Measurements from ENCODE around the gene DPH1. TPM values are rescaled to one million over a fixed set of nuclear protein-coding genes. Genes with fewer than 3 reads are reported as not detected.

The DPH1 gene
- total RNA-seq, 4 donors from 2014 or later: 41.6 to 61.1 (median 49.3) TPM

DNA sequence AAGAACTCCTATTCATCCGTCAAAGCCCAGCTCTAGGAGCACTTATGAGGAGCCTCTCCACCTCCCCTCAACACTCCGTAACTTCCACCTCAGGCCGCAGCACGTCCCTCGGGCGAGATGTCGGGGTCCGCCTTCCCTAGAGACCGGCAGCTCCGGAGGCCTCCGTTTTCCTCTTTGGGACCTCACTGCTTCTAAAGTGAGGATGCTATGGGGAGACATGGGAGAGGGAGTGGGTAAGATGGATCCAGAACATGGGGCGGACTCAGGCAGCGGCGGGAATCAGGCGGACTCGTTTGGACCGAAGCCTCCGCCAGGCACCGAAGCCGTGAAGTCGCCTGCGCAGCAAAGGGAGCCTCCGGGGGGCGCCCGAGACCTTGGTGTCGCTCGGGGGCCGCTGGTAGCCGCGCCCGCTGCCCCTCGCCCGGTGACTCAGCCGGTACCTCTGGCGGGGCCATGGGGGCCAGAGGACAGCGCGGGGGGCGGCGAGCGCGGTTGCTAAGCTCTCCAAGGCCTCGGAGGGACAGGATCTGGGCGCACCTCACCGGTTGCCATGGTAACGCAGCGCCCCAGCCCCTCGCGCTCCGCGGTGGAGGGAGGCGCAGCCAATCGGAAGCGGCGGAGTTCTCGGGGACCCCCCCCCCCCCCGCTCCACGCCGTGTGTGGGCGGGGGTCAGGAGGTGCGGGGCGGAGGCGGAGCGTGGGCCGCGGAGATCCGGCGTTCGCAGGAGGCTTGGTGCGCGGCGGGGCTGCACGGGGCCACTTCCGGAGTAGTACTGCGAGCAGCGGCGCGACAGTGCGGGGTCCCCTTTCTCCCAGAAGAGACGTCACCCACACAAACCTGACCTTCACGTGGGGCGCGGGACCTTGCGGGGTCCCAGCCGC, 23.7 kb downstream of the DPH1 start:
- Histone ChIP-seq H3K9me3 (no peaks in the 10 kb centered on the region), H3K4me1 (peaks cover 28 to 69% of the 10 kb centered on the region in 2 donors), H3K4me3 (replicated peaks in 1 of 3) (peak overlapping the region in 1 of 3 donors; percentile 8), H3K27me3 (peaks cover 5% of the 10 kb centered on the region), H3K27ac (peak overlapping the region in 2 of 3 donors; percentile 44 to 58), H3K36me3 (peaks cover 0 to 5% of the 10 kb centered on the region in 2 donors)
- DNase-seq: peak; percentile 56 to 59
- no peak for TF ChIP-seq POLR2A (IDR thresholded peaks at IDR 0.05)
- TF ChIP-seq, protein P1, sequence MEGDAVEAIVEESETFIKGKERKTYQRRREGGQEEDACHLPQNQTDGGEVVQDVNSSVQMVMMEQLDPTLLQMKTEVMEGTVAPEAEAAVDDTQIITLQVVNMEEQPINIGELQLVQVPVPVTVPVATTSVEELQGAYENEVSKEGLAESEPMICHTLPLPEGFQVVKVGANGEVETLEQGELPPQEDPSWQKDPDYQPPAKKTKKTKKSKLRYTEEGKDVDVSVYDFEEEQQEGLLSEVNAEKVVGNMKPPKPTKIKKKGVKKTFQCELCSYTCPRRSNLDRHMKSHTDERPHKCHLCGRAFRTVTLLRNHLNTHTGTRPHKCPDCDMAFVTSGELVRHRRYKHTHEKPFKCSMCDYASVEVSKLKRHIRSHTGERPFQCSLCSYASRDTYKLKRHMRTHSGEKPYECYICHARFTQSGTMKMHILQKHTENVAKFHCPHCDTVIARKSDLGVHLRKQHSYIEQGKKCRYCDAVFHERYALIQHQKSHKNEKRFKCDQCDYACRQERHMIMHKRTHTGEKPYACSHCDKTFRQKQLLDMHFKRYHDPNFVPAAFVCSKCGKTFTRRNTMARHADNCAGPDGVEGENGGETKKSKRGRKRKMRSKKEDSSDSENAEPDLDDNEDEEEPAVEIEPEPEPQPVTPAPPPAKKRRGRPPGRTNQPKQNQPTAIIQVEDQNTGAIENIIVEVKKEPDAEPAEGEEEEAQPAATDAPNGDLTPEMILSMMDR (IDR thresholded peaks at IDR 0.05): peak in 4 of 6 experiments; percentile 19 to 48 (median 38)
- 17 to 26% methylated on average over 17 to 20 of the region's 84 CpGs for WGBS, 2 donors
- intact Hi-C loops (cut with DNase I): loop anchor here (2.0 kb wide), 1 partner anchor 191 kb away; no protein-coding TSS in a partner anchor

DNA sequence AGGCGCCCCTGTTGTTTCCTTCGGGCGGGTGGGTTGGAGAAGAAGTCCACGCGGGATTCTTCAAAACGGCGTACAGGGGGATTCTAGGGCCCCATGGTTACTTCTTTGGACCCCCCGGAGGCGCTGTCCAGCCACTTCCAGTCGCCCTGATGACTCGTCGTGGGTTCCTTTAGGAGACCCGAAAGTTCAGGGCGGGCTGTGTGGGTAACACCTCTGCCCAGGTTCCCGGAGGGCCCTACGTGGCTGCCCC, 24.2 kb downstream of the DPH1 start:
- peak overlapping the region in 2 of 3 donors; percentile 44 to 58 for H3K27ac ChIP-seq
- intact Hi-C loops (cut with DNase I): loop anchor here (2.0 kb wide), 1 partner anchor 191 kb away; no protein-coding TSS in a partner anchor
- peak overlapping the region in 1 of 3 donors; percentile 8 for H3K4me3 ChIP-seq (replicated peaks in 1 of 3)
- peaks cover 5% of the 10 kb centered on the region for H3K27me3 ChIP-seq
- peaks cover 0 to 6% of the 10 kb centered on the region in 2 donors for H3K36me3 ChIP-seq
- H3K4me1 ChIP-seq: peaks cover 26 to 69% of the 10 kb centered on the region in 2 donors
- TF ChIP-seq, protein P1 (IDR thresholded peaks at IDR 0.05): no peak
- no peak for TF ChIP-seq POLR2A (IDR thresholded peaks at IDR 0.05)
- H3K9me3 ChIP-seq: no peaks in the 10 kb centered on the region
- DNase-seq: no peak
- 7 to 10% methylated on average over 8 to 12 of the region's 16 CpGs for WGBS, 2 donors

GRCh38 chr17:2054512-2055291, 24.7 kb downstream of the DPH1 start, which contains the start of gene HIC1:
Gene HIC1 (plus strand): TSS chr17:2055103. CDS start chr17:2056691, 1,588 bp downstream.
- Histone ChIP-seq H3K27ac (peak within 1 kb of the TSS; percentile 87 to 91 (median 90)), H3K27me3 (peaks cover 5% of the 10 kb centered on the region), H3K9me3 (no peaks in the 10 kb centered on the region), H3K36me3 (peaks cover 0 to 6% of the 10 kb centered on the region in 2 donors), H3K4me3 (replicated peaks in 1 of 3) (peak within 1 kb of the TSS in 2 of 3 donors; percentile 21 to 58), H3K4me1 (peaks cover 23 to 71% of the 10 kb centered on the region in 2 donors)
- DNase-seq: peak; percentile 61 to 72
- TF ChIP-seq POLR2A (IDR thresholded peaks at IDR 0.05): peak in 1 of 2 donors; percentile 56
- TF ChIP-seq, protein P1 (IDR thresholded peaks at IDR 0.05): peak in 5 of 6 experiments; percentile 94 to 98 (median 97)
- 3% methylated on average over 43 of the region's 72 CpGs; no CpG with 5 or more reads in 1 of the 2 donors for WGBS, 2 donors
- intact Hi-C loops (cut with DNase I): loop anchor here (2.0 to 5.0 kb wide), 3 partner anchors 38 to 228 kb away; no protein-coding TSS in a partner anchor

GRCh38 chr17:2055292-2056205, 25.6 kb downstream of the DPH1 start:
- Histone ChIP-seq H3K27ac (peak overlapping the region; percentile 89 to 91 (median 90)), H3K4me1 (peaks cover 21 to 74% of the 10 kb centered on the region in 2 donors)
- 3 to 6% methylated on average over 6 to 27 of the region's 113 CpGs for WGBS, 2 donors

More at GRCh38 chr17:2055292-2056205, 25.6 kb downstream of the DPH1 start:
- intact Hi-C loops (cut with DNase I): loop anchor here (2.0 to 5.0 kb wide), 3 partner anchors 37 to 227 kb away; no protein-coding TSS in a partner anchor
- DNase-seq: no peak
- peaks cover 5% of the 10 kb centered on the region for H3K27me3 ChIP-seq
- peaks cover 0 to 6% of the 10 kb centered on the region in 2 donors for H3K36me3 ChIP-seq
- no peaks in the 10 kb centered on the region for H3K9me3 ChIP-seq
- peak overlapping the region in 2 of 3 donors; percentile 21 to 58 for H3K4me3 ChIP-seq (replicated peaks in 1 of 3)
- TF ChIP-seq, protein P1 (IDR thresholded peaks at IDR 0.05): no peak
- TF ChIP-seq POLR2A (IDR thresholded peaks at IDR 0.05): no peak

Measured in thyroid gland (tissue), 4 donors.